GM10266 (cell line): ENCODE measurements around the gene BUD13.

Experiments
- DNase-seq: peaks from one replicate; pipeline ENCODE4 v3.0.0; 2012; ENCODE audit errors: extremely low spot score
- TF ChIP-seq, protein P1 (sequence below): IDR thresholded peaks from 2 replicates; pipeline ENCODE4 v1.5.1; 2012; ENCODE audit warnings: mild to moderate bottlenecking, low read depth; ENCODE audit not compliant: control insufficient read depth, insufficient read depth; ENCODE audit errors: missing control alignments

Gene BUD13

DNA sequence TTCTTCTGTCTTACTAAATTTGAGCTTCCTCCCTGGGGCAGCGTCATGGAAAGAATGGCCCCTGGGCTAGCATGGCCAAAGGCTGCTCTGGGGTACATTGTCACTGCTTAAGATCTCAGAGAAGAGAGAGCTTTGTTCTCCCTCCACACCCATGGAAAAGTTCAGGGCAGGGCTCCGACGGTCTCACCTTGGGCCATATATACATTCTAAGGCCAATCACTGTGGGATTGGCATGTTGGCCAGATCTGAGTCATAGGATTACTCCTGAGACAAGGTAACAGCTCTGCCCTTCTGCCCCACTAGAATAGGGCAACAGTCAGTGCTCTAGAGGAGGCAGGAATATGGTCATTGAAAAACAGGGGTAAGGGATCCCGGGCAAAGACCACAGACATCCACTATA, 56.2 kb downstream of the BUD13 start:
- TF ChIP-seq, protein P1, sequence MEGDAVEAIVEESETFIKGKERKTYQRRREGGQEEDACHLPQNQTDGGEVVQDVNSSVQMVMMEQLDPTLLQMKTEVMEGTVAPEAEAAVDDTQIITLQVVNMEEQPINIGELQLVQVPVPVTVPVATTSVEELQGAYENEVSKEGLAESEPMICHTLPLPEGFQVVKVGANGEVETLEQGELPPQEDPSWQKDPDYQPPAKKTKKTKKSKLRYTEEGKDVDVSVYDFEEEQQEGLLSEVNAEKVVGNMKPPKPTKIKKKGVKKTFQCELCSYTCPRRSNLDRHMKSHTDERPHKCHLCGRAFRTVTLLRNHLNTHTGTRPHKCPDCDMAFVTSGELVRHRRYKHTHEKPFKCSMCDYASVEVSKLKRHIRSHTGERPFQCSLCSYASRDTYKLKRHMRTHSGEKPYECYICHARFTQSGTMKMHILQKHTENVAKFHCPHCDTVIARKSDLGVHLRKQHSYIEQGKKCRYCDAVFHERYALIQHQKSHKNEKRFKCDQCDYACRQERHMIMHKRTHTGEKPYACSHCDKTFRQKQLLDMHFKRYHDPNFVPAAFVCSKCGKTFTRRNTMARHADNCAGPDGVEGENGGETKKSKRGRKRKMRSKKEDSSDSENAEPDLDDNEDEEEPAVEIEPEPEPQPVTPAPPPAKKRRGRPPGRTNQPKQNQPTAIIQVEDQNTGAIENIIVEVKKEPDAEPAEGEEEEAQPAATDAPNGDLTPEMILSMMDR = no peak

DNA sequence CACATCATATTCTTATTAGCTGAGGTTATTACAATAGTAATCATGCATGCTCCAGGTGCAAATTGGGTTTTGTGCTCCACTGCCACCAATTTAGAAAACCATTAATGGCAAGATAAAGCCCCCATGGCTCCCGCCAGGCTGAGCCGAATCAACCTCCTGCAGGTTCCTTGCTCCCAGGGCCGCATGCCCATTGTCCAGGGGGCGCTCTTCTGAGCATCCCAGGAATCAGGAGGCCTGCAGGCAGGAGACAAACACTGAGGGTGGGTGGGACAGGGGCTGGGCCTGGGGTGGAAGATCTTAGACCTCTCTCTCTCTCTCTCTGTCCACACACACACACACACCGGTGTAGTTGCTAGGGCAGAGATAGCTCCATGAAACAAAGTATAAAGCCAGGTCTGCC, 57.4 kb downstream of the BUD13 start:
- TF ChIP-seq, protein P1 = no peak
- DNase-seq = no peak

More for the DNA sequence above, 56.2 kb downstream of the BUD13 start:
- DNase-seq = no peak

DNA sequence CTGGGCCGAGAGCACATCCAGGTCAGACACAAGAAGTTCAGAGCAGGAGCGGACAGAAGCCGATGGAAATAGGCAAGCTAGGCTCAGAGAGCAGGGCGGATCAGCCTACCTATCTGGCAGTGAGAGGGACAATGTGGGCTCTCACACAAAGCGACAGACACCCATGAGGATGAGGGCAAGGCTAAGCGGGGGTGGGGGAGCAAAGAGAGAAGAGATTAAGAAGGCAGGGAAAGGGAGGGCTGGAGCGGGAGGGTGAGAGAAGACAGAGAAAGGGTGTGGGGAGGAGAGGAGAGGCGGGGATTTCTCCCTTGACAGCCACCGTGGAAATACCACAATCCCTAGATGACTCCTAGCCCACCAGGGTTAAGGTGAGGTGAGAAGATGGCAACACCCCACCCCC, 57.9 kb downstream of the BUD13 start:
- DNase-seq = no peak
- TF ChIP-seq, protein P1 = no peak

DNA sequence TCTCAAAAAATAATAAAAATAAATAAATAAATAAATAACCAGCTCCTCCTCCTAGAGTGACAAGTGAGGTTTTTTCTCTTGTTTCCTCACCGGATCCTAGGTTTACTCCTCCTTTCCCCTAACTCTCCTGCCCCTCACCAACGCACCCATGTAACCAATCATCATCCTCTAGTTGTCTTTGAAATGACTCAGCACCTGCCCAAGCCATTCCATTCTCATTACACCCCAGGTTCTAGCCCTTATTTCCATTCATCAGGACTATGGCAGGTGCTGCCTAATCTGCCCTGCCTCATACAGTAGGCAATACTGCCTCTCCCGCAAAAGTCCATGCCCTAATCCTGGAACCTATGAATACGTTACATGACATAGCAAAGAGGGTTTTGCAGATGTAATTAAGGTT, 60.4 kb downstream of the BUD13 start:
- TF ChIP-seq, protein P1 = no peak

DNA sequence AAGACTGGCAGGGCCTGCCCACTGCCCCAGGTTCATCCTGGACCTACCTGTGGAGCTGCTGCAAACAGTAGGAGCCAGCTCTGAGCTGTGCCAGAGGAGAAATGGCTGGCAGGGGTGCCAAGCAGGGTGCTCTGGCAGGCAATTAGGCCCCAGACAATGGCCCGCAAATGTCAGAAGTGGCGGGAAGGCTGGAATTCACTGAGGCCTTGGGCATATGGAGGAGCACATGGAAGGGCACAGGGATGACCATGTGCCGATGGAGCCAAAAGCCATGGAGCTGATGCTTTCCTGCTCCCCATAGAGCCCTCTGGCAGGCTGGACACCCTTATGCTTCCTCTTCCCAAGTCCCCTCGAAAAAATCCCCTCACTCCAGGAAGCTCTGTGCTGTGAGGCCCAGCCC, 62.0 kb downstream of the BUD13 start:
- TF ChIP-seq, protein P1 = no peak
- DNase-seq = no peak

More for the DNA sequence above, 60.4 kb downstream of the BUD13 start:
- no peak for DNase-seq

DNA sequence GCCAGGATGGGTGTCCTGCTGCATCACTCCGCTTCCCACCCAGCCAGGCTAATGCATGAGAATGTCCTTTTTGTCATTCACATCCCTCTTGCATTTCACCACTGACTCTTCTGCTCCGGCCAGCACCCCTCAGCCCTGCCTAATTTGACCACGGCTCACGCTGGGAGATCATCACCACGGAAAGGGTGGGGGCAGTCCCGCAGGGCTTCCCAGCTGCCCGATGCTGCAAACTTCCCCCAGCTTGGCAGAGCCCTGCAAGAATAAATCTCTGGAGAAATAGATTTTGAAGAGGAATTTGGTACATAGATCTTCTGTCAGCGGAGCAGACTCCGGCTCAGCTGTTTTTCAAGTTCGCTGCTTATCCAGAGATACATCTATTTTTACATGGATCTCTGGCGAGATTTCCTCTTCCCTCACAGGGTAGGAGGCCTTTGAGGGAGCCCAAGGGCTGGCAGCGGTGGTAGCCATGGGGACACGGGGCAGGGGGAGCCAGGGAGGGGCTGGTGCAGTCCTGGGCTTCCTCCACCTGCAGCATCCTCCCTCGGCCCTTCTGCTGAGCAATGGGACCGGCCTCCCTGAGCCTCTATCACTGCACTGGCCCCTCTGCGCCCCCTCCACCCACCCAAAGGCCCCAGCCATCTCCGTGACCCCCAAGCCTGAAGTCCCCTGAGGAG, 62.6 kb downstream of the BUD13 start:
- DNase-seq = no peak
- TF ChIP-seq, protein P1 = no peak

DNA sequence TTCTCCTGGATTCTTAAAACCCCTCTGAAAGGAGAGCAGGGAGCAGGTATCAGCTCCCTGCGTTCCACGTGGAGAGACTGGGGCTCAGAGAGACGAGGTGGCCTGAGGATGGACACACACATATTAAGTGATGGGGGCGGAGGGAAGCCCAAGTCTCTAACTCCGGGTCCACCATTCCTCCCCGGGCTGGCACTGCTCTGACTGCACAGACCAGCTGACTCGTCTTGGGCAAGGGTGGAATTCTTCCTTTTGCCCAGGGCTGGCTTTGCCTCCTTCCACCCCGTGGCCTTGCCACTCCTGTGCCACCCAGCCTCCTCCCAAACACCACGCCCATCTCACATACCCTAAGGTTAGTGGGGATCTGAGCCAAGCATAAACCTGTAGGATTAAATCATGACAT, 65.0 kb downstream of the BUD13 start:
- TF ChIP-seq, protein P1 = no peak
- DNase-seq = no peak
